GM18508 (cell line): ENCODE data around the gene MCEMP1.

Source experiments
- ATAC-seq: cut with Tn5 transposase; IDR thresholded peaks from one replicate; pipeline ENCODE4 v1.9.1; 2021; ENCODE audit warnings: moderate number of reproducible peaks; ENCODE audit not compliant: insufficient read depth, unreplicated experiment

The MCEMP1 gene

GRCh38 chr19:7676854-7677253, at the start of gene MCEMP1:
Gene MCEMP1, plus strand, starts transcription at chr19:7677090. Its CDS starts 31 bp downstream, at chr19:7677121.
- no peak for ATAC-seq

- ATAC-seq = no peak
These were observed 49.7 kb upstream of the MCEMP1 start for GRCh38 chr19:7627166-7627565.

GRCh38 chr19:7628589-7629311, 48.1 kb upstream of the MCEMP1 start:
- no peak for ATAC-seq

- peak; percentile 77 for ATAC-seq
These were observed 47.4 kb upstream of the MCEMP1 start, which contains the start of the genes PET100 and XAB2 for GRCh38 chr19:7629347-7630054. Gene PET100, plus strand, starts transcription at chr19:7629793. Its CDS starts 41 bp downstream, at chr19:7629834. Gene XAB2, minus strand, starts transcription at chr19:7629545. Its CDS starts 18 bp downstream, at chr19:7629527.

- no peak for ATAC-seq
These were observed 45.3 kb upstream of the MCEMP1 start for GRCh38 chr19:7631577-7631976.

GRCh38 chr19:7632340-7633203, 44.3 kb upstream of the MCEMP1 start:
- no peak for ATAC-seq

- no peak for ATAC-seq
These were observed 43.2 kb upstream of the MCEMP1 start, which contains the start of gene PCP2 for GRCh38 chr19:7633698-7634097. Gene PCP2, minus strand, starts transcription at chr19:7633719. Its CDS starts 262 bp downstream, at chr19:7633457.

GRCh38 chr19:7635670-7636069, 41.2 kb upstream of the MCEMP1 start:
- no peak for ATAC-seq

GRCh38 chr19:7636317-7636690, 40.6 kb upstream of the MCEMP1 start:
- no peak for ATAC-seq

GRCh38 chr19:7636691-7637373, 40.1 kb upstream of the MCEMP1 start, which contains the start of gene STXBP2:
Gene STXBP2, plus strand, starts transcription at chr19:7637110. Its CDS starts 40 bp downstream, at chr19:7637150.
- no peak for ATAC-seq

- ATAC-seq = no peak
These were observed 39.3 kb upstream of the MCEMP1 start for GRCh38 chr19:7637374-7638256.

GRCh38 chr19:7638802-7639465, 38.0 kb upstream of the MCEMP1 start:
- no peak for ATAC-seq

- no peak for ATAC-seq
These were observed 37.0 kb upstream of the MCEMP1 start for GRCh38 chr19:7639863-7640348.

GRCh38 chr19:7640803-7641202, 36.1 kb upstream of the MCEMP1 start:
- no peak for ATAC-seq

- ATAC-seq = no peak
These were observed 35.3 kb upstream of the MCEMP1 start for GRCh38 chr19:7641290-7642276.

- ATAC-seq = no peak
These were observed 34.4 kb upstream of the MCEMP1 start for GRCh38 chr19:7642295-7643030.
